Activated CD4-positive, alpha-beta memory T cell treated with anti-CD3 and anti-CD28 coated beads, Interleukin-2, amount 10 ng/mL, durations not matched to agents 7 days and 5 days (primary cell): ENCODE data around the gene SDHAF4. TPM values are rescaled to one million over a fixed set of nuclear protein-coding genes. Genes with fewer than 3 reads are reported as not detected.
"Not testable (repeated sequence)": the region's sequence is repeated elsewhere in the genome, so short reads cannot be mapped to it uniquely, and the experiment has no call there.

ENCODE experiments used
- CTCF ChIA-PET: fragments of 350-600 bp; sonication (Branson Sonifier 250); formaldehyde crosslinking; loops from one replicate; lab custom pipeline; 2021; ENCODE audit warnings: antibody characterized with exemption, inconsistent platforms; lab: Charles Lee
- POLR2A ChIA-PET: fragments of 350-600 bp; sonication (Branson Sonifier 250); formaldehyde crosslinking; loops from one replicate; lab custom pipeline; 2021; ENCODE audit warnings: antibody characterized with exemption; lab: Charles Lee
- DNase-seq: peaks from one replicate; pipeline ENCODE4 v3.0.0-alpha.2; 2020
- H3K27ac Mint-ChIP-seq: one replicate; pipeline ENCODE4 v1.8.0; 2021; ENCODE audit warnings: mild to moderate bottlenecking, mixed read lengths
- H3K27me3 Mint-ChIP-seq: one replicate; pipeline ENCODE4 v1.8.0; 2021; ENCODE audit warnings: mixed read lengths
- H3K36me3 Mint-ChIP-seq: one replicate; pipeline ENCODE4 v1.8.0; 2021; ENCODE audit warnings: low read depth, mixed read lengths
- H3K4me1 Mint-ChIP-seq: one replicate; pipeline ENCODE4 v1.8.0; 2021; ENCODE audit warnings: mixed read lengths
- H3K4me3 Mint-ChIP-seq: one replicate; pipeline ENCODE4 v1.8.0; 2021; ENCODE audit warnings: mild to moderate bottlenecking, mixed read lengths
- H3K9me3 Mint-ChIP-seq: one replicate; pipeline ENCODE4 v1.8.0; 2021; ENCODE audit warnings: mixed read lengths
- total RNA-seq, 2 experiments: library from RNA; stranded (reverse); gene quantifications; one replicate each; pipeline ENCODE4 v1.2.3, GENCODE V29; 2021

Gene SDHAF4
- total RNA-seq, 2 experiments from 2014 or later: 9.8 to 11.6 TPM

DNA sequence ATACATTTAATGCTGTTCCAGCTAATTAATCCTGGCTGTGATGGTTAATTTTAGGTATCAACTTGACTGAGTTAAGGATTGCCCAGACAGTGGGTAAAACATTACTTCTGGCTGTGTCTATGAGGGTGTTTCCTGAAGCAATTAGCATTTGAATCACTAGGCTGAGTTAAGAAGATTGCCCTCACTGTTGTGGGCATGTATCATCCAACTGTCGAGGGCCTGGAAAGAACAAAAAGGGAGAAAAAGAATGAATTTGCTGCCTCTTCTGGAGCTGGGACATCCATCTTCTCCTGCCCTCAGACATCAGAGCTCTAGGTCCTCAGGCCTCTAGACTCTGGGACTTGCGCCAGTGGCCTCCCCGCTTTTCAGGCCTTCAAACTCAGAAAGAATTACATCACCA is 34.3 kb downstream of the SDHAF4 start:
- peaks cover 9% of the 10 kb centered on the region for H3K9me3 Mint-ChIP-seq
- POLR2A ChIA-PET: interaction anchor here (0.9 kb wide), 1 partner anchor 14 kb away, joined by 3 read pairs; no protein-coding TSS in a partner anchor
- peaks cover 7% of the 10 kb centered on the region for H3K4me1 Mint-ChIP-seq
- no peak overlapping the region for H3K4me3 Mint-ChIP-seq
- no peaks in the 10 kb centered on the region for H3K27me3 Mint-ChIP-seq
- CTCF ChIA-PET: interaction anchor here (1.2 kb wide), 1 partner anchor 355 kb away, joined by 3 read pairs; no protein-coding TSS in a partner anchor
- no peak overlapping the region for H3K27ac Mint-ChIP-seq
- peaks cover 8% of the 10 kb centered on the region for H3K36me3 Mint-ChIP-seq
- no peak for DNase-seq

DNA sequence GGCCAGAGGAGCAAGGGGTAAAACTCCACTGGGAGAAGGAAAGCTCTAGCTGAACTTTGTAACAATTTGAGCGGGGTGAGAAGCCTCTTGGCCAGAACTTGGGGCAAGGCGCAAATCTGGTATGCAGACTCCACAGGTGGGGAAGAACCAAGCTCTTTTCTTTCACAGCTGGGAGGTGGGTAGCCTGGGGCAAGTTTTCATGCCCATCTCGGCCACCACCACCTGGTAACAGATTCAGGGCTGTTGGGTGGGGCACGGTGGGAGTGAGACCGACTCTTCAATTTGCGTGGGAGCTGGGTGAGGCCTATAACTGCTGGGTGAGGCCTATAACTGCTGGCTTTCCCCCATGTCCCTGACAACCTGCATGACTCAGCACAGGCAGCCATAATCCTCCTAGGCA is 37.5 kb downstream of the SDHAF4 start:
- POLR2A ChIA-PET: no interaction called here
- peaks cover 21% of the 10 kb centered on the region for H3K4me1 Mint-ChIP-seq
- peaks cover 12% of the 10 kb centered on the region for H3K9me3 Mint-ChIP-seq
- H3K4me3 Mint-ChIP-seq: no peak overlapping the region
- no peak for DNase-seq
- CTCF ChIA-PET: interaction anchor here (1.2 kb wide), 1 partner anchor 37 kb away, joined by 5 read pairs; the partner anchor contains the start of gene SDHAF4
- no peaks in the 10 kb centered on the region for H3K27me3 Mint-ChIP-seq
- H3K36me3 Mint-ChIP-seq: peaks cover 13% of the 10 kb centered on the region
- H3K27ac Mint-ChIP-seq: no peak overlapping the region

DNA sequence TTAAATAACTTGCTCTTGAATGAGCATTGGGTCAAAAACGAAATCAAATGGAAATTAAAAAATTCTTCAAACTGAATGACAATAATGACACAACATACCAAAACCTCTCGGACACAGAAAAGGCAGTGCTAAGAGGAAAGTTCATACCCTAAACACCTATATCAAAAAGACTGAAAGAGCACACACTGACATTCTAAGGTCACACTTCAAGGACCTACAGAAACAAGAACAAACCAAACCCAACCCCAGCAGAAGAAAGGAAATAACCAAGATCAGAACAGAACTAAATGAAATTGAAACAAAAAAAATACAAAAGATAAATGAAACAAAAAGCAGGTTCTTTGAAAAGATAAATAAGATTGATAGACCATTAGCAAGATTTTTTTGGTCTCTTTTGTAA is 40.6 kb downstream of the SDHAF4 start:
- H3K27me3 Mint-ChIP-seq, POLR2A ChIA-PET, CTCF ChIA-PET, DNase-seq: not testable (repeated sequence)
- H3K4me1 Mint-ChIP-seq: peaks cover 19% of the 10 kb centered on the region
- peaks cover 13% of the 10 kb centered on the region for H3K36me3 Mint-ChIP-seq
- H3K4me3 Mint-ChIP-seq: peak overlapping the region; percentile 17
- H3K27ac Mint-ChIP-seq: peak overlapping the region; percentile 63
- H3K9me3 Mint-ChIP-seq: peaks cover 12% of the 10 kb centered on the region

DNA sequence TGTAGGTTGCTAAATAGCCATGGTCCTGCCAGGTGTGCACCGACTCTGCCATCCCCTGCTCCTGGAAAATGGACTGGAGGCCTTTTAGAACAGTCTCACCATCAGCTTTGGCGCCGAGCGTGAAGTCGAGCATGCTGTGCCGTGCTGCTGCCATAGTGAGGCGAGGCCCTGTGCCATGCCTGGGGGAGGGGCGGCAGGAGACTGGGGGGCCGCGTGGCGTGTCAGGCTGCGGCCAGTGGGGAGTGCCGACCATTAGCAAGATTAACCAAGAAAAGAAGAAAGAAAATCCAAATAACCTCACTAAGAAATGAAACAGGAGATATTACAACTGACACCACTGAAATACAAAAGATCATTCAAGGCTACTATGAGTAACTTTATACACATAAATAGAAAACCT is 42.5 kb downstream of the SDHAF4 start:
- DNase-seq, H3K27ac Mint-ChIP-seq, CTCF ChIA-PET, H3K4me3 Mint-ChIP-seq, H3K27me3 Mint-ChIP-seq, POLR2A ChIA-PET, H3K9me3 Mint-ChIP-seq: not testable (repeated sequence)
- Mint-ChIP-seq H3K36me3 (peaks cover 13% of the 10 kb centered on the region), H3K4me1 (peaks cover 19% of the 10 kb centered on the region)

DNA sequence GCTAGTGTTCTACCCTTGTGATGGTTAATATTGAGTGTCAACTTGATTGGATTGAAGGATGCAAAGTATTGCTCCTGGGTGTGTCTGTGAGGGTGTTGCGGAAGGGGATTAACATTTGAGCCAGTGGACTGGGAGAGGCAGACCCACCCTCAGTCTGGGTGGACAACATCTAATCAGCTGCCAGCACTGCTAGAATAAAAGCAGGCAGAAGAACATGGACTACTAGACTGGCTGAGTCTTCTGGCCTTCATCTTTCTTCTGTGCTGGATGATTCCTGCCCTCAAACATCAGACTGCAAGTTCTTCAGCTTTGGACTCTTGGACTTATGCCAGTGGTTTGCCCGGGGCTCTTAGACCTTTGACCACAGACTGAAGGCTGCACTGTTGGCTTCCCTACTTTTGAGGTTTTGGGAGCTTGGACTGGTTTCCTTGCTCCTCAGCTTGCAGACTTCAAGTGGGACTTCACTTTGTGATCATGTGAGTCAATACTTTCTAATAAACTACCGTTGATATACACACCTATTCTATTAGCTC is 50.1 kb downstream of the SDHAF4 start:
- no peak overlapping the region for H3K4me3 Mint-ChIP-seq
- DNase-seq: no peak
- ChIA-PET POLR2A (no interaction called here), CTCF (no interaction called here)
- H3K27me3 Mint-ChIP-seq: peaks cover under 1% of the 10 kb centered on the region
- no peaks in the 10 kb centered on the region for H3K9me3 Mint-ChIP-seq
- no peak overlapping the region for H3K27ac Mint-ChIP-seq
- no peaks in the 10 kb centered on the region for H3K4me1 Mint-ChIP-seq
- H3K36me3 Mint-ChIP-seq: no peaks in the 10 kb centered on the region

DNA sequence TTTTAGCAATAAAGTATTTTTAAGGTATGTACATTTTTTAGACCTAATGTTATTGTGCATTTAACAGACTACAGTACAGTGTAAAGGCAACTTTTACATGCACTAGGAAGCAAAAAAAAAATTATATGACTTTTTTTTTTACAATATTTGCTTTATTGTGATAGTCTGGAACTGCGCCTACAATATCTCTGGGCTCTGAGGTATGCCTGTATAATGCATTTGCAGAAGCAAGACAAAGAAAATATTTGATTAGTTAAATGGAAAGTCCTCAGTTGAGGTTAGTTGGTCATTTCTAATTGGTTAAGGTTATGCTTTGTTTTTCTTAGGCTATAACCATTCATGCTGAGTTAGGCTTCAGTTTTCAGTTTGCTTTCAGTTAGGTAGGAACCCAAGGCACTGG is 54.0 kb downstream of the SDHAF4 start:
- Mint-ChIP-seq H3K27me3 (peaks cover 2% of the 10 kb centered on the region), H3K9me3 (no peaks in the 10 kb centered on the region), H3K4me1 (no peaks in the 10 kb centered on the region), H3K4me3 (no peak overlapping the region), H3K36me3 (no peaks in the 10 kb centered on the region), H3K27ac (no peak overlapping the region)
- POLR2A ChIA-PET: no interaction called here
- DNase-seq: no peak
- CTCF ChIA-PET: interaction anchor here (0.6 kb wide), 1 partner anchor 66 kb away, joined by 3 read pairs; no protein-coding TSS in a partner anchor

DNA sequence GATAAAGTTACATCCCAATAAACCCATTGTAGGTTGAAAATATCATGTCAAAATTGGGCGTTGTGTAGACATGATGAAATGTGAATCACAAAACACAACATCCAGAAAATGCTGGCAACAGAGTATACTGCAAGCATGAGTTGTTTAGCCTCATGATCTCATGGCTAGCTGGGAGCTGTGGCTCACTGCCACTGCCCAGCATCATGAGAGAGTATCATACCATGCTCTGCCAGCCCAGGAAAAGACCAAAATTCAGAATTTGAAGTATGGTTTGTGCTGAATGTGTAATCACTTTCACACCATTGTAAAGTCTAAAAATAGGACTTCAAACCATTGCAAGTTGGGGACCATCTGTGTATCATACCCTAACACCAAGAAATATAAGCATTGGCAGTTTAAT is 55.7 kb downstream of the SDHAF4 start:
- Mint-ChIP-seq H3K4me1 (no peaks in the 10 kb centered on the region), H3K9me3 (peaks cover 1% of the 10 kb centered on the region), H3K36me3 (no peaks in the 10 kb centered on the region), H3K27ac (no peak overlapping the region), H3K4me3 (no peak overlapping the region), H3K27me3 (peaks cover 2% of the 10 kb centered on the region)
- POLR2A ChIA-PET: no interaction called here
- CTCF ChIA-PET: no interaction called here
- no peak for DNase-seq

DNA sequence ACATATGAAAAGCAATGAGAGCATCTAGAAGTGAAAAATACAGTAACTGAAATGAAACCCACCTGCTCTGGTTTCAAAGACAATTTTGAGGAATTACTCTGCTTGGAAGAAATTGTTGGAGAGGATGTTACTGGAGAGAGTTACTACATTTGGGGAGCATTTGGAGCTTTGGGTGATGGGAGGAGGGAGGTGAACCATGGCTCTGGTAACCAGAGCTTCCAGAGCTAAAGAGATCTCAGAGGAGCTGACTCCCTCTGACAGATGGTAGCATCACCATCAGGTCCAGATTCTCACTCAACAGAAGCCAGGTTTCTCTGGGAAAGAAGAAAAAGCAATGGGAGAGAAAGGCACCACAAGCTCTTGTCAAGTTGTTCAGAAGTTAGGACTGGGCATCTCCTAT is 58.7 kb downstream of the SDHAF4 start:
- no peak for DNase-seq
- Mint-ChIP-seq H3K9me3 (peaks cover 3% of the 10 kb centered on the region), H3K36me3 (no peaks in the 10 kb centered on the region), H3K4me1 (no peaks in the 10 kb centered on the region), H3K27me3 (peaks cover 5% of the 10 kb centered on the region), H3K4me3 (no peak overlapping the region), H3K27ac (no peak overlapping the region)
- POLR2A ChIA-PET: no interaction called here
- CTCF ChIA-PET: no interaction called here

DNA sequence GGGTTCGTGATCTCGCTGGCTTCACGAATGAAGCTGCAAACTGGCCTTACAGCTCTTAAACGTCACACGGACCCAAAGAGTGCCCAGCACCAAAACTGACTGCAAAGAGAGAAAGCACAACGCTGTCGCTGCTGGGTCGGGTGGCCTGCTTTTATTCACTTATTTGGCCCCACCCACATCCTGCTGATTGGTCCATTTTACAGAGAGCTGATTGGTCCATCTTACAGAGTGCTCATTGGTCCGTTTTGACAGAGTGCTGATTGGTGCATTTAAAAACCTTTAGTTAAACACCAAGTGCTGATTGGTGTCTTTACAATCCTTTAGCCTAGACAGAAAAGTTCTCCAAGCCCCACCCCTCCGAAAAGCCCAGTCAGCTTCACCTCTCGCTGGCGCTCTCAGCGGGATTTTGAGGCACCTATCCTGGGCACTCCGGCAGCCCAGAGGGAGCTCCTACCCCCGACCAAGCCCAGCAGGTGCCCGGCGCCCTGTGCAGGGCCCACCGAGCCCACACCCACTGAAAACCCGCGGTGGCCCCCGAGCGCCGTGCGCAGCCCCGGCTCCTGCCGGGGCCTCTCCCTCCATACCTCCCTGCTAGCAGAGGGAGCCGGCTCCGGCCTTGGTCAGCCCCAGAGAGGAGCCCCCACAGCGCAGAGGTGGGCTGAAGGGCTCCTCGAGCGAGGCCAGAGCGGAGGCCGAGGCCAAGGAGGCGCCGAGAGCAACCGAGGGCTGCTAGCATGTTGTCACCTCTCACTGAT is 60.9 kb downstream of the SDHAF4 start:
- Mint-ChIP-seq H3K9me3 (peaks cover 3% of the 10 kb centered on the region), H3K4me3 (no peak overlapping the region), H3K36me3 (no peaks in the 10 kb centered on the region), H3K27me3 (peaks cover 6% of the 10 kb centered on the region), H3K27ac (no peak overlapping the region), H3K4me1 (no peaks in the 10 kb centered on the region)
- ChIA-PET CTCF (no interaction called here), POLR2A (no interaction called here)
- no peak for DNase-seq

DNA sequence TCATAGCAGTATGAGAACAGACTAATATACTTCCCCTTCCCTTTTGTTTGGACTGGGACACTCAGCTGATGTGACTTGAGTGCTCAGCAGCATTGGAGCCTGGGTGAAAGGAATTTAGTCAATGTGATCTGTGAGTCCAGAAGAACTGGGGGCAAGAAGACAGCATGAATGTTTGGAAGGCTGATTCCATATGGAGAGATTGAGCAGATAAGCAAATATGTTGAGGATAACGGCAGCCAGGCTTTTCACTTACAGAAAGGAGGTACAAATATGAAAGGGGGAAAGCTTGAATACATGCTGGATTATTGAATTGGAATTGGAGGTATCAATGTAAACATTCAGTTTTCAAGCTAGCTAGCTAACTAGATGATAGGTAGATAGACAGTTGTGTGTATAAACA is 63.2 kb downstream of the SDHAF4 start:
- Mint-ChIP-seq H3K4me3 (no peak overlapping the region), H3K27me3 (peaks cover 6% of the 10 kb centered on the region)

DNA sequence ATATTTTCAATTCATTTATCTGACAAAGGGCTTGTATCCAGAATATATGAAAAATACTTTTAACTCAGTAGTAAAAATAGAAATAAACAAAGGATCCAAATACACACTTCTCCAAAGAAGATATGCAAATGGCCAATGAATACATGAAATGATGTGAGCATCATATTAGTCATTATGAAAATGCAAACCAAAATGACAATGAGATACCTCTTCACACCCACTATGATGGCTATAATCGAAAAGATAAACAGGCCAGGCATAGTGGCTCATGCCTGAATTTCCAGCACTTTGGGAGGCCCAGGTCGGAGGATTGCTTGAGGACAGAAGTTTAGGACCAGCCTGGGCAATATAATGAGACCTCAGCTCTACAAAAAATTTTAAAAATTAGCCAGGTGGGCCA is 67.1 kb downstream of the SDHAF4 start:
- Mint-ChIP-seq H3K27ac (no peak overlapping the region), H3K36me3 (no peaks in the 10 kb centered on the region), H3K27me3 (peaks cover 6% of the 10 kb centered on the region), H3K9me3 (no peaks in the 10 kb centered on the region), H3K4me3 (no peak overlapping the region), H3K4me1 (peaks cover 3% of the 10 kb centered on the region)
- DNase-seq: no peak
- CTCF ChIA-PET: no interaction called here
- POLR2A ChIA-PET: no interaction called here

More for the DNA sequence above, 63.2 kb downstream of the SDHAF4 start:
- Mint-ChIP-seq H3K9me3 (peaks cover 3% of the 10 kb centered on the region), H3K4me1 (no peaks in the 10 kb centered on the region), H3K36me3 (no peaks in the 10 kb centered on the region), H3K27ac (no peak overlapping the region)
- ChIA-PET CTCF (interaction anchor here (0.7 kb wide), 1 partner anchor 57 kb away, joined by 5 read pairs; no protein-coding TSS in a partner anchor), POLR2A (no interaction called here)
- DNase-seq: no peak

DNA sequence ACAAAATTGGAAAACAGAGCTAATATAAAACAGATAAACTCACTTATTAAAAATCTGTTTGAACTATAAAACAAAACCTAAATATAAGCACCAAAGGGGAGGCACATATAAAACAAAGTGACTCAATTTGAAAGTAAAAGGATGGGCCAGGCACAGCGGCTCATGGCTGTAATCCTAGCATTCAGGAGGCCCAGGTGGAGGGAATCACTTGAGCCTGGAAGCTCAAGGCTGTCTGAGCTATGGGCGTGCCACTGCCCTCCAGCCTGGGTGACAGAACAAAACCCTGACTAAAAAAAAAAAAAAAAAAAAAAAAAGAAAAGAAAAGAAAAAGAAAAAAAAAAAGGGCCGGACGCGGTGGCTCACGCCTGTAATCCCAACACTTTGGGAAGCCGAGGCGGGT is 69.9 kb downstream of the SDHAF4 start:
- POLR2A ChIA-PET: no interaction called here
- no peak overlapping the region for H3K4me3 Mint-ChIP-seq
- DNase-seq: no peak
- peaks cover 3% of the 10 kb centered on the region for H3K4me1 Mint-ChIP-seq
- H3K27me3 Mint-ChIP-seq: no peaks in the 10 kb centered on the region
- CTCF ChIA-PET: no interaction called here
- H3K27ac Mint-ChIP-seq: no peak overlapping the region
- no peaks in the 10 kb centered on the region for H3K9me3 Mint-ChIP-seq
- H3K36me3 Mint-ChIP-seq: no peaks in the 10 kb centered on the region

DNA sequence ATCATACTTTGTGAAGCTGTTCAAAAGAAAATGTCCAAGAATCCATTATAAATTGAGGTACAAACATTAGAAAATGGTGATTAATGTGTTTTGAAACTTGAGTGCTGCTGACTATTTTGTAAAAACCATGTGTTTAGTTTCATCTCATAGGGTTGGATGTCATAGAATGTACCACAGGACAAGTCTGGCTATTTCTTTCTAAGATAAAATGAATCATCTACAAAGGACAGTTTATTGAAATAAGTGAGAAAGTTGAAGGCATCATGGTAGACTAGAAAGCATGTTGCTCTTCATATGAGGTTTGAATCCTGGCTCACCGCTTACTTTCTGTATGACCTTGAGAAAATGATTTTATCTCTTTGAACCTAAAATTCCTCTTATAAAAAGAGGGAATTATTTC is 71.7 kb downstream of the SDHAF4 start:
- no peaks in the 10 kb centered on the region for H3K9me3 Mint-ChIP-seq
- POLR2A ChIA-PET: no interaction called here
- CTCF ChIA-PET: no interaction called here
- no peak overlapping the region for H3K4me3 Mint-ChIP-seq
- H3K27ac Mint-ChIP-seq: no peak overlapping the region
- H3K27me3 Mint-ChIP-seq: no peaks in the 10 kb centered on the region
- H3K4me1 Mint-ChIP-seq: peaks cover 3% of the 10 kb centered on the region
- no peaks in the 10 kb centered on the region for H3K36me3 Mint-ChIP-seq
- no peak for DNase-seq
